Stimulated activated CD4-positive, alpha-beta T cell treated with anti-CD3 and anti-CD28 coated beads, TNF-alpha, amount 100 ng/mL, for 48 hours (primary cell): Measurements from ENCODE around the gene RBMX2.

Experiments used
- DNase-seq, 3 donors: peaks; one replicate each; pipeline ENCODE4 v3.0.0-alpha.2; 2020; ENCODE audit warnings: low read depth in 3 of 3

Gene RBMX2

GRCh38 chrX:130444641-130445336 lies 43.0 kb downstream of the RBMX2 start:
- DNase-seq: no peak

GRCh38 chrX:130446974-130447373 lies 45.2 kb downstream of the RBMX2 start:
- no peak for DNase-seq
